ENCODE results near the gene PCP2.

Gene PCP2

GRCh38 chr19:7639863-7640348, 6.4 kb upstream of the PCP2 start:
- TF ChIP-seq EZH2phosphoT487 (IDR thresholded peaks at IDR 0.05; ENCODE audit: borderline replicate concordance): no peak
- TF ChIP-seq CTCF (conservative IDR thresholded peaks at IDR 0.05; ENCODE audit: low read length): no peak
- Histone ChIP-seq H3K27me3 (ENCODE audit: insufficient read depth, low read length, poor library complexity, severe bottlenecking) (no peaks in the 10 kb centered on the region), H3K9me2 (replicated peaks; ENCODE audit: low read depth, low read length) (no peaks in the 10 kb centered on the region), H3K4me1 (ENCODE audit: insufficient read depth, low read length, poor library complexity, severe bottlenecking) (no peaks in the 10 kb centered on the region), H4K20me1 (ENCODE audit: insufficient read depth, low read length, poor library complexity, severe bottlenecking) (no peaks in the 10 kb centered on the region), H3K9ac (ENCODE audit: low read depth, low read length, poor library complexity, severe bottlenecking) (no peak overlapping the region), H3K9me3 (ENCODE audit: insufficient read depth, low read depth, low read length) (no peaks in the 10 kb centered on the region), H3K79me2 (ENCODE audit: insufficient read depth, low read length) (no peaks in the 10 kb centered on the region), H3K4me3 (ENCODE audit: low read length, poor library complexity, severe bottlenecking) (no peak overlapping the region), H3F3A (ENCODE audit: low read depth) (no peaks in the 10 kb centered on the region), H3K4me2 (ENCODE audit: low read depth, low read length, poor library complexity, severe bottlenecking) (no peak overlapping the region), H2AFZ (ENCODE audit: low read length) (no peak overlapping the region), H3K36me3 (ENCODE audit: insufficient read depth, low read length) (no peaks in the 10 kb centered on the region)

- no peaks in the 10 kb centered on the region for H3F3A ChIP-seq (ENCODE audit: low read depth)
- no peaks in the 10 kb centered on the region for H3K27me3 ChIP-seq (ENCODE audit: insufficient read depth, low read length, poor library complexity, severe bottlenecking)
- no peaks in the 10 kb centered on the region for H3K9me3 ChIP-seq (ENCODE audit: insufficient read depth, low read depth, low read length)
- H3K4me2 ChIP-seq (ENCODE audit: low read depth, low read length, poor library complexity, severe bottlenecking): no peak overlapping the region
- H2AFZ ChIP-seq (ENCODE audit: low read length): no peak overlapping the region
- no peaks in the 10 kb centered on the region for H3K4me1 ChIP-seq (ENCODE audit: insufficient read depth, low read length, poor library complexity, severe bottlenecking)
- H3K9me2 ChIP-seq (replicated peaks; ENCODE audit: low read depth, low read length): no peaks in the 10 kb centered on the region
- TF ChIP-seq CTCF (conservative IDR thresholded peaks at IDR 0.05; ENCODE audit: low read length): no peak
- TF ChIP-seq EZH2phosphoT487 (IDR thresholded peaks at IDR 0.05; ENCODE audit: borderline replicate concordance): no peak
- no peaks in the 10 kb centered on the region for H3K79me2 ChIP-seq (ENCODE audit: insufficient read depth, low read length)
- no peaks in the 10 kb centered on the region for H3K36me3 ChIP-seq (ENCODE audit: insufficient read depth, low read length)
- no peak overlapping the region for H3K4me3 ChIP-seq (ENCODE audit: low read length, poor library complexity, severe bottlenecking)
- H4K20me1 ChIP-seq (ENCODE audit: insufficient read depth, low read length, poor library complexity, severe bottlenecking): no peaks in the 10 kb centered on the region
- H3K9ac ChIP-seq (ENCODE audit: low read depth, low read length, poor library complexity, severe bottlenecking): no peak overlapping the region
These were observed 5.4 kb upstream of the PCP2 start for GRCh38 chr19:7638802-7639465.

- H3K9me2 ChIP-seq (replicated peaks; ENCODE audit: low read depth, low read length): no peaks in the 10 kb centered on the region
- H3F3A ChIP-seq (ENCODE audit: low read depth): no peaks in the 10 kb centered on the region
- H3K9ac ChIP-seq (ENCODE audit: low read depth, low read length, poor library complexity, severe bottlenecking): no peak overlapping the region
- no peaks in the 10 kb centered on the region for H3K9me3 ChIP-seq (ENCODE audit: insufficient read depth, low read depth, low read length)
- H3K4me2 ChIP-seq (ENCODE audit: low read depth, low read length, poor library complexity, severe bottlenecking): no peak overlapping the region
- H4K20me1 ChIP-seq (ENCODE audit: insufficient read depth, low read length, poor library complexity, severe bottlenecking): no peaks in the 10 kb centered on the region
- no peaks in the 10 kb centered on the region for H3K27me3 ChIP-seq (ENCODE audit: insufficient read depth, low read length, poor library complexity, severe bottlenecking)
- no peaks in the 10 kb centered on the region for H3K36me3 ChIP-seq (ENCODE audit: insufficient read depth, low read length)
- H2AFZ ChIP-seq (ENCODE audit: low read length): no peak overlapping the region
- H3K4me1 ChIP-seq (ENCODE audit: insufficient read depth, low read length, poor library complexity, severe bottlenecking): no peaks in the 10 kb centered on the region
- H3K79me2 ChIP-seq (ENCODE audit: insufficient read depth, low read length): no peaks in the 10 kb centered on the region
- TF ChIP-seq EZH2phosphoT487 (IDR thresholded peaks at IDR 0.05; ENCODE audit: borderline replicate concordance) (no peak), CTCF (conservative IDR thresholded peaks at IDR 0.05; ENCODE audit: low read length) (no peak)
- no peak overlapping the region for H3K4me3 ChIP-seq (ENCODE audit: low read length, poor library complexity, severe bottlenecking)
These were observed 4.1 kb upstream of the PCP2 start for GRCh38 chr19:7637374-7638256.
